Kidney (tissue), 14 donors: ENCODE measurements around the gene FAM20A. TPM values are rescaled to one million over a fixed set of nuclear protein-coding genes. Genes with fewer than 3 reads are reported as not detected.

Experiments
- DNase-seq, 5 donors: peaks; one replicate each; pipeline ENCODE4 v3.0.0-alpha.2; 2013 to 2020
- FAIRE-seq: peaks from 2 replicates; lab custom pipeline; 2012; peaks lifted over from hg19 to GRCh38; lab: Jason Lieb, UNC
- H3K27ac ChIP-seq, 2 donors: one replicate each; pipeline ENCODE4 v1.7.0; 2013; ENCODE audit warnings: low read depth in 2 of 2, low read length in 2 of 2, inconsistent platforms in 1 of 2
- H3K27me3 ChIP-seq: one replicate; pipeline ENCODE4 v1.7.1; 2013; ENCODE audit warnings: low read length, inconsistent platforms; ENCODE audit not compliant: control insufficient read depth, insufficient read depth
- H3K36me3 ChIP-seq, 3 donors: one replicate each; pipeline versions ENCODE4 v1.7.0 to v1.7.1; 2013; ENCODE audit warnings: low read length in 3 of 3, control low read depth in 1 of 3, inconsistent platforms in 1 of 3; ENCODE audit not compliant: insufficient read depth in 3 of 3, control insufficient read depth in 2 of 3
- H3K4me1 ChIP-seq, 3 donors: one replicate each; pipeline versions ENCODE4 v1.7.0 to v1.7.1; 2013; ENCODE audit warnings: low read length in 3 of 3, inconsistent platforms in 1 of 3, low read depth in 1 of 3; ENCODE audit not compliant: control insufficient read depth in 2 of 3, insufficient read depth in 2 of 3
- H3K4me3 ChIP-seq, 3 donors: one replicate each; pipeline versions ENCODE4 v1.7.0 to v1.8.1; 2013; ENCODE audit warnings: low read length in 3 of 3, control low read depth in 1 of 3, inconsistent platforms in 1 of 3
- H3K9ac ChIP-seq, 3 donors: one replicate each; pipeline versions ENCODE4 v1.7.0 to v1.7.1; 2013; ENCODE audit warnings: low read length in 3 of 3, control low read depth in 1 of 3, inconsistent platforms in 1 of 3
- H3K9me3 ChIP-seq, 3 donors: one replicate each; pipeline versions ENCODE4 v1.7.0 to v1.7.1; 2013; ENCODE audit warnings: low read length in 3 of 3, control low read depth in 1 of 3, inconsistent platforms in 1 of 3; ENCODE audit not compliant: control insufficient read depth in 2 of 3, insufficient read depth in 1 of 3
- CTCF ChIP-seq: IDR thresholded peaks from 3 replicates; pipeline ENCODE4 v1.5.1; 2012; ENCODE audit warnings: mild to moderate bottlenecking, moderate library complexity, borderline replicate concordance; ENCODE audit not compliant: insufficient read depth; ENCODE audit errors: extremely low read depth
- intact Hi-C: fragments of 100-400 bp; cut with DNase I; formaldehyde crosslinking; loops from one replicate; pipeline ENCODE4 v1.11.1; 2022
- polyA plus RNA-seq: library from polyadenylated mRNA; stranded (reverse); fragments of 350-450 nt; fragmentation: Illumina TruSeq; extraction: RNeasy Lipid Tissue Mini Kit (QIAGEN cat#74804); gene quantifications from one replicate; pipeline ENCODE4 v1.2.3, GENCODE V29; 2014; ENCODE audit warnings: low read depth, low replicate concordance; ENCODE audit not compliant: insufficient read depth
- total RNA-seq: library from RNA; stranded (reverse); fragmentation: NEBNext Ultra II Directional; extraction: Animal tissue kit (Norgen Biotek cat#: 25700); gene quantifications from one replicate; pipeline ENCODE4 v1.2.1, GENCODE V29; 2021
- donor health status: control.
- donor health status: control.
- donor health status: control.
- donor health status: control.
- donor health status: control.
- donor health status: DM: yes; HTN: yes; CAD: no.
- donor health status: Normal renal cell carcinoma (clear cell type).

The FAM20A gene
- total and polyA plus RNA-seq, 2 donors from 2014 or later = 65.8 to 77.7 TPM

- TF ChIP-seq CTCF = no peak
- Histone ChIP-seq H3K27me3 (no peaks in the 10 kb centered on the region), H3K9ac (no peak overlapping the region), H3K4me3 (no peak overlapping the region), H3K27ac (no peak overlapping the region), H3K4me1 (peaks cover 0 to 2% (median under 1%) of the 10 kb centered on the region in 3 donors), H3K36me3 (no peaks in the 10 kb centered on the region), H3K9me3 (peaks cover 2 to 25% (median 7%) of the 10 kb centered on the region in 3 donors)
- FAIRE-seq (no peak), DNase-seq (no peak)
- intact Hi-C loops = no loop called here
Measured at GRCh38 chr17:68608515-68609130, 7.5 kb upstream of the FAM20A start.

DNA sequence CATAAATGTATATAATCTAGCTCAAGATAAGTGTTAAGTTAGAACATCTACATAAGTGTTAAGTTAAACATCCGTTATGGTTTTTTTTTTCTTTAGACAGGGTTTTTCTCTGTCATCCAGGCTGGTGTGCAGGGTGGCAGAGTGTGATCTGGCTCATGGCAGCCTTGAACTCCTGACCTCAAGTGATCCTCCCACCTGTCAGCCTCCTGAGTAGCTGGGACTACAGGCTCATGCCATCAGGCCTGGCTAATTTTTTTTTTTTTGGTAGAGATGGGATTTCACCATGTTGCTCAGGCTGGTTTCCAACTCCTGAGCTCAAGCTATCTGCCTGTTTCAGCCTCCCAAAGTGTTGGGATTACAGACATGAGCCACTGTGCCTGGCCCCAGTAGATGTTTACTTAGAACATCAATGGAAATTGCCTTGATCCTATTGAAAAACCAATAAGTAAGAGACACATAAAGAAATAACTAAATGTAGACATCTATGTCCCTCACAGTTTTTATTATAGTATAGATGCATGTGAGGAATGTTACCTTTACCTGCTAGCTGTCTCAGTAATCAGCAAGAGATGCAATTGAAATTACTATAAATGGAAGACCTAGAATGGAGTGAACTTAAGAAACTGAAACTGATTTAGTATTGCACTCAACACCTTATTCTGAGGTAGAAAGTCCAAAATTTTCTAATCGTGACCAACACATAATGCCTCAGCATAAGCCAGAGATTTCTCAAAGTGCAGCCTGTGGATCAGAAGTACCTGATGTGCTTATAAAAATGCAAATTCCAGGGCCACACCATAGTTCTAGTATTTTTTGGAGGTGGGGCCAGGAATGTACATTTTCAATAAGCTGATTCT lies 5.5 kb upstream of the FAM20A start:
- TF ChIP-seq CTCF = no peak
- intact Hi-C loops = no loop called here
- Histone ChIP-seq H3K27me3 (no peaks in the 10 kb centered on the region), H3K4me1 (no peaks in the 10 kb centered on the region), H3K36me3 (no peaks in the 10 kb centered on the region), H3K9ac (no peak overlapping the region), H3K9me3 (peaks cover 2 to 25% (median 7%) of the 10 kb centered on the region in 3 donors), H3K27ac (no peak overlapping the region), H3K4me3 (no peak overlapping the region)
- no peak for DNase-seq
- FAIRE-seq = no peak

DNA sequence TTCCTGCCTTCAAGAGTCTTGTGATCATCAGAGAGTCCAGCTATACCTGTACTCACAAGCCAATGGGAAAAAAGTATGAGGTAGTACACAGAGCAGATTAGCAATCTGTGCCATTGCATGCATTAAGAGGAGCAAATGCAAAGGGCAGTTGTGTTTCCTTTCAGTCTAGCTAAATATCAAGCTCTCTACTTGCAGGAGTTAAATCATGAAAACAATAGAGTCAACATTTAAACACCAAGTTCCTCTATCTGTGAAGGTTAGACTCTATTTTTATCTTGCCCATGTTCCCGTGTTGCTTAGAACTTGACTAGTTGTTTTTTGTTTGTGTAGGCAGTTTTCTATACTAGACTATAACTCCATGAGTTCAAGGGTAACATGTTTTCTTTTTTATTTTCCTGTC lies 4.7 kb upstream of the FAM20A start:
- TF ChIP-seq CTCF = no peak
- DNase-seq (no peak), FAIRE-seq (no peak)
- Histone ChIP-seq H3K4me3 (no peak overlapping the region), H3K27me3 (no peaks in the 10 kb centered on the region), H3K36me3 (no peaks in the 10 kb centered on the region), H3K4me1 (no peaks in the 10 kb centered on the region), H3K27ac (no peak overlapping the region), H3K9me3 (peaks cover 2 to 25% (median 7%) of the 10 kb centered on the region in 3 donors), H3K9ac (no peak overlapping the region)
- intact Hi-C loops = no loop called here
